Hepatocyte (in vitro differentiated cells): ENCODE data around the gene HOXD10.

Experiments used
- CTCF ChIP-seq: fragments of 200-600 bp; sonication (generic); IDR thresholded peaks from 2 replicates; pipeline ENCODE4 v1.5.1; 2016; ENCODE audit warnings: antibody characterized with exemption, mild to moderate bottlenecking; ENCODE audit not compliant: poor library complexity
- EZH2 ChIP-seq: fragments of 200-600 bp; sonication (generic); IDR thresholded peaks from 2 replicates; pipeline ENCODE4 v1.6.1; 2016; ENCODE audit warnings: antibody characterized with exemption, mild to moderate bottlenecking, borderline replicate concordance

- TF ChIP-seq CTCF, result no peak
- peak; percentile 66 for TF ChIP-seq EZH2
Observed at GRCh38 chr2:176085120-176085788, 31.3 kb upstream of the HOXD10 start.
